ENCODE results near the gene APBB1IP.

DNA sequence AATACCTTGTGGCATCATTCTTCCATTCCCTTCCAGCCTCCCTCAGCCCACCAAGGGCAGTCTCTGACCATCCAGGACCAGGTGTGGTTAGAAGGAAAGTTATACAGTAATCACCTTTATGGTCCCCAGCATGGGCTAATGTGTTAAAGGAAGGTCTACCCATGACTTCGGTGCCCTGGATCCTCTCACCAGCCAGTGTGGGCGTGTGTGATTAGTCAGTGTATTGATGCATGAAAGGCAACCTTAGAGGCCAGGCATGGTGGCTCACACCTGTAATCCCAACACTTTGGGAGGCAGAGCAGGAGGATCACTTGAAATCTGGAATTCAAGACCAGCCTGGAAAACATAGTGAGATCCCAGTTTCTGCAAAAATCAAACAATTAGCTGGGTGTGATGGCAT is 88.9 kb downstream of the APBB1IP start:
- TF ChIP-seq, protein P1, sequence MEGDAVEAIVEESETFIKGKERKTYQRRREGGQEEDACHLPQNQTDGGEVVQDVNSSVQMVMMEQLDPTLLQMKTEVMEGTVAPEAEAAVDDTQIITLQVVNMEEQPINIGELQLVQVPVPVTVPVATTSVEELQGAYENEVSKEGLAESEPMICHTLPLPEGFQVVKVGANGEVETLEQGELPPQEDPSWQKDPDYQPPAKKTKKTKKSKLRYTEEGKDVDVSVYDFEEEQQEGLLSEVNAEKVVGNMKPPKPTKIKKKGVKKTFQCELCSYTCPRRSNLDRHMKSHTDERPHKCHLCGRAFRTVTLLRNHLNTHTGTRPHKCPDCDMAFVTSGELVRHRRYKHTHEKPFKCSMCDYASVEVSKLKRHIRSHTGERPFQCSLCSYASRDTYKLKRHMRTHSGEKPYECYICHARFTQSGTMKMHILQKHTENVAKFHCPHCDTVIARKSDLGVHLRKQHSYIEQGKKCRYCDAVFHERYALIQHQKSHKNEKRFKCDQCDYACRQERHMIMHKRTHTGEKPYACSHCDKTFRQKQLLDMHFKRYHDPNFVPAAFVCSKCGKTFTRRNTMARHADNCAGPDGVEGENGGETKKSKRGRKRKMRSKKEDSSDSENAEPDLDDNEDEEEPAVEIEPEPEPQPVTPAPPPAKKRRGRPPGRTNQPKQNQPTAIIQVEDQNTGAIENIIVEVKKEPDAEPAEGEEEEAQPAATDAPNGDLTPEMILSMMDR (IDR thresholded peaks at IDR 0.05; ENCODE audit: low read depth, low read length): no peak
- TF ChIP-seq MYC (IDR thresholded peaks at IDR 0.05; ENCODE audit: low read depth, low read length) (no peak), POLR2A (IDR thresholded peaks at IDR 0.05; ENCODE audit: extremely low read depth, insufficient read length) (no peak)
- TF ChIP-seq, protein P2, sequence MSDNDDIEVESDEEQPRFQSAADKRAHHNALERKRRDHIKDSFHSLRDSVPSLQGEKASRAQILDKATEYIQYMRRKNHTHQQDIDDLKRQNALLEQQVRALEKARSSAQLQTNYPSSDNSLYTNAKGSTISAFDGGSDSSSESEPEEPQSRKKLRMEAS (IDR thresholded peaks at IDR 0.05; ENCODE audit: low read depth, low read length): no peak
